GM21717 (cell line): Measurements from ENCODE around the gene REC8.

Source experiments
- ATAC-seq: cut with Tn5 transposase; IDR thresholded peaks from one replicate; pipeline ENCODE4 v1.9.1; 2021; ENCODE audit warnings: mild to moderate bottlenecking, moderate library complexity; ENCODE audit not compliant: unreplicated experiment

Gene REC8

GRCh38 chr14:24171422-24172260 is at the start of gene REC8:
REC8 (plus strand) TSS chr14:24172080; CDS start chr14:24172553, 473 bp downstream.
- peak; percentile 63 for ATAC-seq

GRCh38 chr14:24122416-24122815 is 49.5 kb upstream of the REC8 start:
- no peak for ATAC-seq

GRCh38 chr14:24122898-24123297 is 49.0 kb upstream of the REC8 start:
- no peak for ATAC-seq

GRCh38 chr14:24123424-24124417 is 48.2 kb upstream of the REC8 start:
- ATAC-seq, result peak; percentile 53

GRCh38 chr14:24126939-24127338 is 44.9 kb upstream of the REC8 start:
- ATAC-seq, result no peak

- ATAC-seq, result no peak
These were observed 44.2 kb upstream of the REC8 start for GRCh38 chr14:24127673-24128072.

- no peak for ATAC-seq
These were observed 42.4 kb upstream of the REC8 start for GRCh38 chr14:24129410-24129998.

GRCh38 chr14:24130380-24130716 is 41.5 kb upstream of the REC8 start, which contains the start of gene FITM1:
FITM1 (plus strand) TSS chr14:24130659; CDS start chr14:24131564, 905 bp downstream.
- no peak for ATAC-seq

- ATAC-seq, result no peak
These were observed 40.9 kb upstream of the REC8 start for GRCh38 chr14:24130717-24131548.

GRCh38 chr14:24131549-24131966 is 40.3 kb upstream of the REC8 start:
- no peak for ATAC-seq

- ATAC-seq, result no peak
These were observed 39.7 kb upstream of the REC8 start for GRCh38 chr14:24132061-24132685.

- no peak for ATAC-seq
These were observed 38.9 kb upstream of the REC8 start for GRCh38 chr14:24132976-24133375.

- ATAC-seq, result no peak
These were observed 38.1 kb upstream of the REC8 start for GRCh38 chr14:24133735-24134134.

GRCh38 chr14:24135584-24135833 is 36.4 kb upstream of the REC8 start:
- no peak for ATAC-seq

GRCh38 chr14:24135834-24136683 is 35.8 kb upstream of the REC8 start, which contains the start of gene PSME1:
PSME1 (plus strand) TSS chr14:24136194; CDS start chr14:24136263, 69 bp downstream.
- ATAC-seq, result peak; percentile 57

- no peak for ATAC-seq
These were observed 35.0 kb upstream of the REC8 start for GRCh38 chr14:24136684-24137528.

GRCh38 chr14:24137529-24138395 is 34.1 kb upstream of the REC8 start:
- no peak for ATAC-seq
